Measurements from ENCODE around the gene HIBCH. TPM values are rescaled to one million over a fixed set of nuclear protein-coding genes. Genes with fewer than 3 reads are reported as not detected.
"Not testable (repeated sequence)": the region's sequence is repeated elsewhere in the genome, so short reads cannot be mapped to it uniquely, and the experiment has no call there.

Gene HIBCH
- polyA plus RNA-seq, 4 donors: 66.5 to 100 (median 73.9) TPM

DNA sequence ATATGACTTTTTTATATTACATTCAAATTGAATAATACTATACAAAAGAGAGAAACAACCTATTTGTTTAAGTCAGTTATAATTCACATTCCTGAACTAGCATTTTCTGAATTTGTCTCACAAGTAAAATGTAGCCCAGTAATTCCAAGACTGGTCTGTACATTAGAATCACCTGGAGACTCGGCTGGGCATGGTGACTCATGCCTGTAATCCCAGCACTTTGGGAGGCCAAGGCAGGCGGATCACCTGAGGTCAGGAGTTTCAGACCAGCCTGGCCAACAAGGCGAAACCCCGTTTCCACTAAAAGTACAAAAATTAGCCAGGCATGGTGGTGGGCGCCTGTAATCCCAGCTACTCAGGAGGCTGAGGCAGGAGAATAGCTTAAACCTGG, 7.0 kb downstream of the HIBCH start:
- not testable (repeated sequence) for DNase-seq (ENCODE audit: low read depth in 4 of 4, low spot score in 2 of 4)

DNA sequence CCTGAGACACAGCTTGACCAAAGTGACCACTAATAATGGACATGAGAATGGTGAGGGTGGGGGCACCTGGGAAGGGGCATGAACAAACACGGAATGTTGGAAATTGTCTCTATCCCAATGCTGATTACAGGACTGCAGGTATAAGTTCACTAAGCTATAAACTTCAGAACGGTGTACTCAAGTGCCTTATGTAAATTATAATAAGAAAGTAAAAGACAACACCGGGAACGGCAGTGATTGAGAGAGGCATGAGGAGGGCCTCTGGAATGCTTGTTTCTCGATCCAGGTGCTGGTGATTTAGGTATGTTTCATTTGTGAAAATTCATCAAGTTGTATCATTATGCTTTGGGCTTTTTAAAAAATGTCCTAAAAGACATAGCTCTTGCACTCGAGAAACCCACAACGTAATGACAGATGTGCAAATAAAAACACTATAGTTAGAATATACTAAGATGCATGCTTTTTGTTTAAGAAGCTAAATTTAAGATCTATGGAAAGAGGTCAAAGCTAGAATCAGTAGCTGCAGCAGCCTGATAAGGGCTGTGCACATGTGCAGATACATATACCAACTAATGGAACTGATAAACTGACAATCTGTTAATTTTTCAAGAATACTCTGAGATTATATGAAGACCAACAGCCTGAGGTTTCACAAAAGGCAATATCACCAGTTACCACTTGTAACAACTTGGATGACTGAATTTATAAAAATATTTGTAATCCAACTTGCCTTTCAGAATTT, 7.6 kb downstream of the HIBCH start:
- DNase-seq (ENCODE audit: low read depth in 4 of 4, low spot score in 2 of 4): no peak

DNA sequence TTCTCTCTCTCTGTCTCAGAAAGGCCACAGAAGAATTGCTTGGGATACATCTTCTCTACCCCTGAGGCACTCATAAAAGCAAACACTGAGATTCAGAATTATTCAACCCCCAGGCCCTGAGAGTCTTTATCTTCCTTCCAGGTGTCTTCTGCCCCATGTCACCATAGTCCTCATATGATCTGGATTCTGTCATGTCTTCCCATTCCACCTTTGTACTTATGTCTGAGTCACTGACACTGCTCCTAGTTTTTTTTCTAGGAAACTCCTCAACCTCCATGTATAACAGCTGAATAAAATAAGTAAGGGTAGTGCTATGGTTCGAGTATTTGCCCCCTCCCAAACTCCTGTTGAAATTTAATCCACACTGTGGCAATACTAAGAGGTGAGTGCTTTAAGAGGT, 11.6 kb downstream of the HIBCH start:
- no peak for DNase-seq (ENCODE audit: low read depth in 4 of 4, low spot score in 2 of 4)

DNA sequence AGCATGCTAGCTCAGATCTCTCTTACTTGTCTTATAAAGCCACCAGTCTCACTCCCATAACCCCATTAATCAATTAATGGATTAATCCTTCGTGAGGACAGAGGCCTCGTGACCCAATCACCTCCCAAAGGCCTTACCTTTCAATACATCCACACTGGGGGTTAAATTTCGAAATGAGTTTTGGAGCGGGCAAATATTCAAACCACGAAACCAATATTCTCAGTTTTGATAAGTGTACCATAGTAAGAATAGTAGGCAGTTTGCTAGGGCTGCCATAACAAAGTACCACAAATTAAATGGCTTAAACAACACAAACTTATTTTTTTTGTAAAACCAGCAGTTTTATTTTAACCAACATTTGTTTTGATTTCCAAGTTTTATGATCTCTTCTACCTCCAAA, 15.2 kb downstream of the HIBCH start:
- no peak for DNase-seq (ENCODE audit: low read depth in 4 of 4, low spot score in 2 of 4)

DNA sequence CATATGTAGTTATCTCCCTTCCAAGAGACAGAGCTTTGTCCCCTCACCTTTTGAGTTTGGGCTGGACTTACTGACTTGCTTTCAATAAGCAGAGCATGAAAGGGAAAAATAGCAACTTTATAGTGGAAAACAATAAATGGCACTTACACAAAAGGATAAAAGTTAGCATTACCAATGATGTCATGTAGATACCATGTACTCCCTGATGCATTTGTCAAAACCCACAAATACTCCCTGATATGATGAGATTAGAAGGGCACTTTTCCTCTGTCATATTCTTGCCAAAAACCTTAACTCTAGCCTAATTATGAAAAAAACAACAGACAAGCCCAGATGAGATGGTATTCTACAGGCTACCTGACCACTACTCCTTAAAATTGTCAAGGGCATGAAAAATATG, 16.0 kb downstream of the HIBCH start:
- DNase-seq (ENCODE audit: low read depth in 4 of 4, low spot score in 2 of 4): no peak

DNA sequence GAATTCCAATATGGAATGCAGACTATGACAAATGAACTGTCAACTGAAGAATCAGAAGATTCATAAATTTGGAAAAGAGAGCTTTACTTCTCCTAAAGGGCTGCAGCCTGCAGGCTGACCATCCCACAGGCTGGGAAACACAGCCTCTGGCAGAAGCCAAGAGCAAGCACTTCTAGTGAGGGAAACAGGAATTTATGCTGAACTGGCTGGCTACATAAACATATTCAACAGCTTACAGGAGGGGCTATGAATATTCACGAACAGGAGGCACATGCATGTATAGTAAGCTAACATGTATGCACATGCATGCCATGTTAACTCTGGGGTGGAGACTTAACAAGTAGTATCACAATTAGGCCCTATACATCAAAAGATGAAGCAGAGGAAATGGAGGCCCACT, 17.6 kb downstream of the HIBCH start:
- no peak for DNase-seq (ENCODE audit: low read depth in 4 of 4, low spot score in 2 of 4)

DNA sequence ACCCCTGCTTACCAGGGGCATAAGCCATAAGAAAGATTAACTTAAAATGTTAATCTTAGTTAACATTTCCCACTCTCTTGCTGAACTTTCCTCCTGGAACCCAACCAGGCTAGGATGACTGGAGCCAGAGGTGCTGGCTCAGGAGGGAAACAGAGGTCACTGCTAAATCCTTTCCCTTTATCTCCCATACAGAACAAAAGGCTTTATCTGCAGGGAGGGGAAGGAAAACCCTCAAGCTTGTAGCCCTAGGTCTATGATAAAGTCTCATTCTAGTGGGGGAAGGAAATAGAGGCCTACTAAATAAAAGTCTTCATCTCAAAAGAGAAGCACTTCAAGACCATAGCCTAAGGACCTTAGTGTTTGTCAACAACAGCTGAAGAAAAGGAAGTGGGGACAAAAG, 18.6 kb downstream of the HIBCH start:
- no peak for DNase-seq (ENCODE audit: low read depth in 4 of 4, low spot score in 2 of 4)

DNA sequence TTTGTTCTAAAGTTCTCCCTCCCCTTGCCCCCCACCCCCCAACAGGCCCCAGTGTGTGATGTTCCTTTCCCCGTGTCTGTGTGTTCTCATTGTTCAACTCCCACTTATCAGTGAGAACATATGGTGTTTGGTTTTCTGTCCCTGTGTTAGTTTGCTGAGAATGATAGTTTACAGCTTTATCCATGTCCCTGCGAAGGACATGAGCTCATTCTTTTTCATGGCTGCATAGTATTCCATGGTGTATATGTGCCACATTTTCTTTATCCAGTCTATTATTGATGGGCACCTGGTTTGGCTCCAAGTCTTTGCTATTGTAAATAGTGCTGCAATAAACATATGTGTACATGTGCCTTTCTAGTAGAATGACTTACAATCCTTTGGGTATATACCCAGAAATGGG, 21.7 kb downstream of the HIBCH start:
- DNase-seq (ENCODE audit: low read depth in 4 of 4, low spot score in 2 of 4): not testable (repeated sequence)

DNA sequence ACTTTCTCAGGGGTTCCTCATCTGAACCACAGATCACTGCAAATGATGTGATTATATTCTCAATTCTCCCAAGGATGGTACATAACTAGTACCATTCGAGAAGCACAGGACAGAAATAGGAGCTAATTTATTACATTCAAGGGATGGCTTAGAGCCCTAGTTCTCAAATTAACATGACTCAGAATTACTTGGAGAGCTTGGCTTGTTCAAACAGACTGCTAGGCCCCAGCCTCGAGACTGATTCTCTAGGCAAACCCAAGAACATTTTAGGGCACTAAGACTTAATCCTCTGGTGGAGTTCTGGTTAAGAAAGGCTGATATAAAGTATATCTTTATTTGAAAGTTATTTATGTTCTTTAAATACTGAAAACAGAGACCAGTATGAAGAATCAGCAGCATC, 35.8 kb downstream of the HIBCH start:
- no peak for DNase-seq (ENCODE audit: low read depth in 4 of 4, low spot score in 2 of 4)

DNA sequence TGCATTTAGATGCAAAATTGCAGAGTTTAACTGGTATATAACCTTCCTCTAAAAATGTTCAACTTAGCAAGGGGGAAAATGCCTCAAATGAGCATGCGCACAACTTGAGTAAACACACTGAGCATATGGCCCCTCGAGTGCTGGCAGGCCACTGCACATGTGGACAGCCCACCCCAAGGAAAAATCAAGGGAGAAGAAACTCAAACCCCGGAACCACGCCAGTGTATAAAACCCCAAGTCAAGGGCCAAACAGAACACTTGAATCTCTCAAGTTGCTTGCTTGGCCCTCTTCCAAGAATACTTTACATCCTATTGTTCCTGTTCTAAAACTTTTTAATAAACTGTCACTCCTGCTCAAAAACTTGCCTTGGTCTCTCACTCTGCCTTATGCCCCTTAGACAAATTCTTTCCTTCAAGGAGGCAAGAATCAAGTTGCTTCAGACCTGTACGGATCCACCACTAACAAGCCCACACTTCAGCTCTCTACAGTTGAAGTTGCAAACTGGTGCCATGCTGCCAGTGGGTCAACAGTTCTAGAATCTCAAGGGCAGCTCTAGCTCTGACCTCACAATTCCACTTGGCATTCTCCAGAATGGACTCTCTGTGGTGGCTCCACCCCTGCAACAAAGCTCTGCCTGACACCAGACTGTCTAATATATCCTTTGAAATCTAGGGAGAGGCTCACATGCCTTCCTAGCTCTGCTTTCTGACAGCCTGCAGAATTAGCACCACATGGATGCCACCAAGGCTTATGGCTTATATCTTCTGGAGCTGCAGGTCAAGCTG, 38.9 kb downstream of the HIBCH start:
- DNase-seq (ENCODE audit: low read depth in 4 of 4, low spot score in 2 of 4): no peak

DNA sequence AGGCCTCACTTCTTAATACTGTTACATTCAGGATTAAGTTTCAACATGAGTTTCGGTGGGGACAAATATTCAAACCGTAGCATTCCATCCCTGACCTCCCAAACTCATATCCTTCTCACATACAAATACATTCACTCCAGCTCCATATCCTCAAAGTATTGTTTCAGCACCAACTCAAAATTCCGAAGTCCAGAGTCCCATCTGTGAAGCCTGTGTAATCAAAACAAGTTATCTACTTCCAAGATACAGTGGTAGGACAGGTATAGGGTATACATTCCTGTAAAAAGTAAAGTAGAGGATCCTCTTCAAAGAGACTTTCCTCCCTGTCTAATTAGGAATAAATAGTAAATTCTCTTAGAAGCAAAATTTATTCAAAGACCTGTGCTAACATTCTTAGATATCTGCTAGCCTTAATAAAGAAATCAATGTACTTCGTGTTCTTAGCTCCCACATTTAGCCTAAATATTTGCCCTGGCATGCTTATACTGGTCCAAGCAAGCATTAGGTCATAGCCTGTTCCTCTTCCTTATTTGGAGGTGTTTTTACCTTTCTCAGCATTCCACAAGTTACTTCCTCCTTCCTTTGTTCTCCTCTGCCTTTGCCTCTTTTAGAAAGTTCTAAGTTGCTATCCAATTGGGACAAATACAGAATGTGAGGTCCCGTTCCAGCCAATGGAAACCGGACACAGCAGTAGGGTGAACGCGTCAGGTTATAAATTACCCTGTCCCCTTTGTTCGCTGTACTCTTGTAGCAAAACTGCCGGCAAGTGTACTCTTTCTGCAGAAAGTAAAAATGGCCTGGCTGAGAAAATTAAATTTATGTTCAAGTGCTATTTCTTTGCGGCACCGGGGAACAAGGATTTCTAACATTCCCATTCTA, 40.1 kb downstream of the HIBCH start:
- DNase-seq (ENCODE audit: low read depth in 4 of 4, low spot score in 2 of 4): not testable (repeated sequence)

DNA sequence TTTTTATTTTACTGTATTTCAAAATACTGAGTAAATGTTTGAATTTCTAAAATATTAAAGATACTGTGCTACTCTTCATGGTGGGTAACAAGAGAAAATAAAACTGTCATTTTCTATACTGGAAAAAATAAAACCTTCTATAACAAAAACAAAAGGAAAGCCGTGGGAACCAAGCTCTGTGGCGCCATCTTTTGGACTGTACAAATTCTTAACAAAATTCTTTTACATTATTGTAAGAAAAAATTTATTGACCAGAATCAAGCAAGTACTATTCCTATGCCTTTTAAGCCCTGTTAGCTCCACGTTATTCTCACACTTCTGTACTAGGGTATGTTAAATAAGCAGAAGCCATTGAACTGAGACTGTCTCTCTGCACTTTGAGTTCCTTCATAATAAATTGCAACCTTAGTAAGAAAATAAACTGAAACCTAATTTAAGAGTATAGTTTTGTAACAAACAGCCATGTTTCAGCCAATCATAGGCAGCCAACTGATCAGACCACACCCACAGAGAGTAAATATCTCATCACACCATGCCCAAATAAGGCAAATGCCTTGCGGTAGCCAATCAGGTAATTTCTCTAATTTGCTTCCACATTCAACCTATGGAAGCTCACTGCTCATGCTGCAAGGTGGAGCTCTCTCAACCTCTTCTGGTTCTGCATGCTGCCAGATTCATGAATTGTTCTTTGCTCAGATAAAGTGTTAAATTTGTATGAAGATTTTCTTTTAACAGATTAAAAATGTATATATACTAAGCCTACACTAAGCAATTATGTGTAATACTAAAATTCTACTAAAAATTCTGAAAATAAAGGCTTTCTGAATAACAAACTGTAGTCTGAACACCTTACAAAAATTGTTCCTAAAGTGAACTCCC, 42.2 kb downstream of the HIBCH start:
- peak; percentile 0 to 21 (median 2) for DNase-seq (ENCODE audit: low read depth in 4 of 4, low spot score in 2 of 4)

DNA sequence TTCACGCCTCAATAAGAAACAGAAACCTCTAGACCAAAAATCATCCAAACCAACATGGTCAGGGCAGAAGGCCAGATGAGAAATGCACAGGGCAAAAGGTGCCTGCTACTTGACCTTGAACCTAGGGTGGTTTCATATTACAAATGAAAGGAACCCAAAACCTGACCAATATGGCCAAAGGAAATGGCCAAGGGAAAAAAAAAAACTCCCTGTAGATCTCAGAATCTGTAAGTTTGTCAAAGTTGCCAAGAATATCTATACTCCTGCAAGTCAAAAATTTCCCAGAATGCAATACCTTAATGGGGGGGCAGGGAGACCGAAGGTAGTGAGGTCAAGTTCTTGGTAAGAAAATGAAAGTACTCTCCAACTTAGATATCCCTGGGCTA, 47.2 kb downstream of the HIBCH start:
- no peak for DNase-seq (ENCODE audit: low read depth in 4 of 4, low spot score in 2 of 4)

DNA sequence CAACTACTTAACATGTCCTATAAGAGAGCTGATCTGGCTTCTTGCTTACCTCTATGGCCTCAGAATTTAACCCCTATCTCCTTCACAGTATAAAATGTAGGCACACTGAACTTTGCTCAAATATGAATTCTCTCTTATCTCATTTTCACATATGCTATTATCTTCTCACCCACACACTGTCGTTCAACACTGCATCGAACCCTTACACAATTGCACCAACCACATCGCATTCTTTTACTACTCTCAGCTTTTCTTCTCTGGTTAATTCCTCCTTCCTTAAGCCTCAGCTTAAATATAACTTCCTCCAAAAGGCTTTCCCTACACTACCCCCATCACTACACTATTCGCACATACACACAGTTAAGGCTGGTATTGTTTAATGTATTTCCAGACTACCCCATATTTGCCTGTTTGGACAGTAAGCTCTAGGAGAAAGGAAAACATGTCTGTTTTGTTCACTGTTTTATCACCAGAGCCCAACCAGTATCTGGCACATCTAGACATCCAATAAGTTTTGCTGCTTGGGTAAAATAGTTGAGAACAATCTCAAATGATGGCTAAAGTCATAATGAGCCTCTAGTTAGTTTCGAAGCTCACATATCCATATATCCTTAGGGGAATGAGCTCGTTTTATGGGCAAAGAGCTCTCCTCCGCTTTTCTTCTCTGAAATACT, 47.7 kb downstream of the HIBCH start:
- no peak for DNase-seq (ENCODE audit: low read depth in 4 of 4, low spot score in 2 of 4)

DNA sequence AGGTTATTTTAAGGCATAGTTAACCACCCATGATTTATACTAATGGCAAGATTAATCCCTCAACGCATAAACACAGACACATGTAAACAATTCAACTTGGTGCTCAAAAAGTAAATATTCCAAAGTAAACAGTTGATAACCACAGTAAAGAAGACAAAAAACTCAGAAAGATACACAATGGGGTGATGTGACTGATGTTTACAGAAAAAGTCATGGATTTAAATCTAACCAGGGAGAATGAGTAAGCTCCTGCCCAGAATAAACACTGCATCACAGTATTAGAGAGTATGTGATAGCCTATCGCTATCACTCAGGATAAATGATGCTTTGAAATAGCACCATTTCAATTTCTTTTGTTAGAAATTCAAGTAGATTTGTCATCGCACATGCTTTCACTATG, 49.3 kb downstream of the HIBCH start:
- no peak for DNase-seq (ENCODE audit: low read depth in 4 of 4, low spot score in 2 of 4)

DNA sequence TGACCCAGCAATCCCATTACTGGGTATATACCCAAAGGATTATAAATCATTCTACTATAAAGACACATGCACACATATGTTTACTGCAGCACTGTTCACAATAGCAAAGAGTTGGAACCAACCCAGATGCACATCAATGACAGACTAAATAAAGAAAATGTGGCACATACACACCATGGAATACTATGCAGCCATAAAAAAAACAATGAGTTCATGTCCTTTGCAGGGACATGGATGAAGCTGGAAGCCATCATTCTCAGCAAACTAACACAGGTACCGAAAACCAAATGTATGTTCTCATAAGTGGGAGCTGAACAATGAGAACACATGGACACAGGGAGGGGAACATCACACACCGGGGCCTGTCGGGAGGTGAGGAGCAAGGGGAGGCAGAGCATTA, 49.9 kb downstream of the HIBCH start:
- DNase-seq (ENCODE audit: low read depth in 4 of 4, low spot score in 2 of 4): not testable (repeated sequence)

DNA sequence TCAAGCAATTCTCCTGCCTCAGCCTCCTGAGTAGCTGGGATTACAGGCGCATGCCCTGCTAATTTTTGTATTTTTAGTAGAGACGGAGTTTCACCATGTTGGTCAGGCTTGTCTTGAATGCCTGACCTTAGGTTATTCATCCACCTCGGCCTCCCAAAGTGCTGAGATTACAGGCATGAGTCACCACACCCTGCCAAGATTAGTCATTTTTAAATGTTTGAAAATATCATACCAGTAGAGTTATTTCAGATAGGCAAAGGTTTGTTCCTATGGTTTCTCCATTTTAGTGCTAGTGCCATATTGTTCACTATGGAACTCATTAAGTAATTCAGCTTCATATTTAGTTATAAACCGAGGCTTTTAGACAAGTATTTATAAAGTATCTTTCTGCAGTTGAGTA, 52.3 kb downstream of the HIBCH start:
- DNase-seq (ENCODE audit: low read depth in 4 of 4, low spot score in 2 of 4): no peak

DNA sequence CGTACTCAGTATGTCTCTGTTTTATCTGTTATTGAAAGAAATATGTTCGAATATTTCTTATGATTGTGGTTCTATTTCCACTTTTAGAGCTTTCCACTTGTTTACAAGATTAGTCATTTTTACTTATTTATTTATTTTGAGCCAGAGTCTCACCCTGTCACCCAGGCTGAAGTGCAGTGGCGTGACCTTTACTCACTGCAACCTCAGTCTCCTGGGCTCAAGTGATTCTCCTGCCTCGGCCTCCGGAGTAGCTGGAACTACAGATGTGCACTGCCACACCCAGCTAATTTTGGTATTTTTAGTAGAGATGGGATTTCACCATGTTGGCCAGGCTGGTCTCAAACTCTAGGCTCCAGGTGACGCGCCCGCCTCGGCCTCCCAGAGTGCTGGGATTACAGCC, 53.3 kb downstream of the HIBCH start:
- DNase-seq (ENCODE audit: low read depth in 4 of 4, low spot score in 2 of 4): no peak

DNA sequence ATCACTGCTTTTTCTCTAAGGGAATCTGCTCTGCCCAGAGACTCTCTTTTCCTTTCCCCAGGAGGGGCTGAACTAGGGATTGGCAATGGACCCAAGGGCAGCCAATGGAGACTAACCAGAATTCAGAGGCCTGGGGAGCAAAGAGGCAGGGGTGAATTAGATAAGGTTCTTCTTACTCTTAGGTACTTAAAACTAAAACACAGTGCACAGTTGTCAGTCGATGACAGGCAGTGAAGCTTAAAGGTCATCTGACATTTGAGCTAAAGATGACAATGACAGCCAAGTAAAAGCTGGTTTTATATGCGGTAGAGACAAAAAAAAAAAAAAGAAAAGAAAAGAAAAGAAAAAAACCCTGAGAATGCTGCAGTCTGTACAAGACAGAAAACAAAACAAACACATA, 57.8 kb downstream of the HIBCH start:
- DNase-seq (ENCODE audit: low read depth in 4 of 4, low spot score in 2 of 4): no peak

DNA sequence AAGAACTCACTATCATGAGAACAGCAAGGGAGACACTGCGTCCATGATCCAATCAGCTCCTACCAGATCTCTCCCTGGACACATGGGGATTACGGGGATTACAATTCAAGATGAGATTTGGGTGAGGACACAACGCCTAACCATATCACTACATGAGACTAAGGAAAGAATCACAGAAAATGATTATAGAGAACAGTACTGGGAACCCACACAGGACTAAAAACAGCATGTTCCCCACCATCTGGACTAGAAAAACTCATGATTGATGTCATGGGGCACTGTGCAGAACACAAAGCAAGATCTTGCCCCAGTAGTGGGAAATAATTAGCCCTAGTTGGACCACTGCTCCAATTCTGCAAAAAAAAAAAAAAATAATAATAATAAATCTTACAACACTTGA, 63.5 kb downstream of the HIBCH start:
- no peak for DNase-seq (ENCODE audit: low read depth in 4 of 4, low spot score in 2 of 4)
